Epithelial cell of alveolus of lung (primary cell): ENCODE data around the gene ACTR10. TPM values are rescaled to one million over a fixed set of nuclear protein-coding genes. Genes with fewer than 3 reads are reported as not detected.

Experiments used
- total RNA-seq: library from RNA; depleted of rRNA; stranded (reverse); fragments of >200 nt; gene quantifications from 2 replicates; pipeline ENCODE4 v1.2.1, GENCODE V29; 2015

ACTR10 gene
- total RNA-seq = 55.6 and 57.3 TPM in 2 replicates

GRCh38 chr14:58199726-58200479, at the start of gene ACTR10:
ACTR10 (plus strand) TSS chr14:58200149; CDS start chr14:58200218, 69 bp downstream.

GRCh38 chr14:58152014-58152857, 47.7 kb upstream of the ACTR10 start, which contains the start of gene ARMH4:
ARMH4 (minus strand) TSS chr14:58152213; CDS start chr14:58139358, 12,855 bp downstream.

GRCh38 chr14:58244556-58245387, 44.8 kb downstream of the ACTR10 start, which contains the start of gene PSMA3:
PSMA3 (plus strand) TSS chr14:58244843; CDS start chr14:58244921, 78 bp downstream.

Other genes starting within 250 kb of the ACTR10 start
- gene ARMH4, start 47.9 kb upstream of the ACTR10 start, total RNA-seq = 0.91 and 1.6 TPM in 2 replicates
- 110 and 142 TPM in 2 replicates for gene PSMA3, start 44.7 kb downstream of the ACTR10 start, total RNA-seq
- gene ARID4A, start 98.4 kb downstream of the ACTR10 start, total RNA-seq = 3.0 and 7.0 TPM in 2 replicates
- not detected in 2 replicates for gene TOMM20L, start 195.8 kb downstream of the ACTR10 start, total RNA-seq
- gene TIMM9, start 227.4 kb downstream of the ACTR10 start, total RNA-seq = 42.3 and 130 TPM in 2 replicates
- 10.5 and 21.2 TPM in 2 replicates for gene KIAA0586, start 227.6 kb downstream of the ACTR10 start, total RNA-seq